Measurements from ENCODE around the gene TRIM29. TPM values are rescaled to one million over a fixed set of nuclear protein-coding genes. Genes with fewer than 3 reads are reported as not detected.

Gene TRIM29, protein sequence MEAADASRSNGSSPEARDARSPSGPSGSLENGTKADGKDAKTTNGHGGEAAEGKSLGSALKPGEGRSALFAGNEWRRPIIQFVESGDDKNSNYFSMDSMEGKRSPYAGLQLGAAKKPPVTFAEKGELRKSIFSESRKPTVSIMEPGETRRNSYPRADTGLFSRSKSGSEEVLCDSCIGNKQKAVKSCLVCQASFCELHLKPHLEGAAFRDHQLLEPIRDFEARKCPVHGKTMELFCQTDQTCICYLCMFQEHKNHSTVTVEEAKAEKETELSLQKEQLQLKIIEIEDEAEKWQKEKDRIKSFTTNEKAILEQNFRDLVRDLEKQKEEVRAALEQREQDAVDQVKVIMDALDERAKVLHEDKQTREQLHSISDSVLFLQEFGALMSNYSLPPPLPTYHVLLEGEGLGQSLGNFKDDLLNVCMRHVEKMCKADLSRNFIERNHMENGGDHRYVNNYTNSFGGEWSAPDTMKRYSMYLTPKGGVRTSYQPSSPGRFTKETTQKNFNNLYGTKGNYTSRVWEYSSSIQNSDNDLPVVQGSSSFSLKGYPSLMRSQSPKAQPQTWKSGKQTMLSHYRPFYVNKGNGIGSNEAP
- 9.5 to 11.1 TPM (median 10.7 TPM) in 5 replicates for total RNA-seq (2022; extraction: Qiagen RNA extraction)

DNA sequence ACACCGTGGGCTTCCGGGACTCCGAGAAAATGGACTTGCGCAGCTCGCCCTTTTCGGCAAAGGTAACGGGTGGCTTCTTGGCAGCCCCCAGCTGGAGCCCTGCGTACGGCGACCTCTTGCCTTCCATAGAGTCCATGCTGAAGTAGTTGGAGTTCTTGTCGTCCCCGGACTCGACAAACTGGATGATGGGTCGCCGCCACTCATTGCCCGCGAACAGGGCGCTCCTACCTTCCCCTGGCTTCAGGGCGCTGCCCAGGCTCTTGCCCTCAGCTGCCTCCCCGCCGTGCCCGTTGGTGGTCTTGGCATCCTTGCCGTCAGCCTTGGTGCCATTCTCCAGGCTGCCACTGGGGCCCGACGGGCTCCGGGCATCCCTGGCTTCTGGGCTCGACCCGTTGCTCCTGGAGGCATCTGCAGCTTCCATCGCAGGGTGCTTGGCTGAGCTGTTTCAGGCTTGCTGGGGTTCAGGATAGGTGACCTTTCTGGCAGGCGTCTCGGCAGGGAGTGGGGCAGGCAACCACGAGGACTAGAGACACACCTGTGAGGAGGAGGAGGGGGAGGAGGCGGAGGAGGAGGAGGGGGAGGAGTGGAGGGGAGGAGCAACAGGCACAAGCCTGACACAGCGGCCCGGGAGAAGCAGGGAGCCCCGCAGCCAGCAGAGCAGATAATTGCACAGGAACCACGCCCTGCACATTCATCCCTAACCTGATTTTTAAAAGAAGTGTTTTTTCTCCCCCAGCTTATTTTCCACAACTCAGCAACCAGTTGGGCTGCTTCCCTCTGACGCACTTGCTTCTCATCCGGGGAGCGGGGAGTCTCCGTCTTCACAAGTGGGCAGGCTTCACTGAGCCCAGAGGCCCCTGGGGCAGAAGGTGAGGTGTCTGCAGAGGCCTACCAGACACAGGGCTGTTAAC is at the start of gene TRIM29:
Gene TRIM29 (minus strand): TSS at position 503 of the 911 bp plus-strand sequence. CDS start 82 bp downstream, at position 421.

Other genes starting within 250 kb of the TRIM29 start
- gene OAF, start 72.9 kb upstream of the TRIM29 start, total RNA-seq (2022; extraction: Qiagen RNA extraction) = 7.2 to 13.3 TPM (median 12.0 TPM) in 5 replicates
- not detected in 5 replicates for gene POU2F3, start 102.0 kb upstream of the TRIM29 start, total RNA-seq (2022; extraction: Qiagen RNA extraction)
- 5.1 to 8.7 TPM (median 7.2 TPM) in 5 replicates for gene TLCD5, start 187.2 kb upstream of the TRIM29 start, total RNA-seq (2022; extraction: Qiagen RNA extraction)
- gene ARHGEF12, start 198.3 kb upstream of the TRIM29 start, total RNA-seq (2022; extraction: Qiagen RNA extraction) = 11.5 to 17.1 TPM (median 15.4 TPM) in 5 replicates